HL-60 (cell line): Measurements from ENCODE around the gene PIP5KL1.

ENCODE experiments used
- DNase-seq, 2 experiments: peaks; one replicate each; pipeline ENCODE4 v3.0.0-alpha.2; 2010 to 2020; ENCODE audit warnings: low read depth in 1 of 2, low spot score in 1 of 2
- H3K27ac ChIP-seq: fragments of 250-450 bp; sonication (Bioruptor Pico); replicated peaks from 2 replicates; pipeline ENCODE4 v1.5.1; 2020; ENCODE audit warnings: mild to moderate bottlenecking, moderate library complexity
- H3K27me3 ChIP-seq: fragments of 250-450 bp; sonication (Bioruptor Pico); 2 replicates; pipeline ENCODE4 v1.5.1; 2021; ENCODE audit warnings: mild to moderate bottlenecking, moderate library complexity; ENCODE audit not compliant: insufficient read depth, poor library complexity, severe bottlenecking
- H3K4me3 ChIP-seq: replicated peaks from 2 replicates; pipeline ENCODE4 v1.5.1; 2011; ENCODE audit warnings: mild to moderate bottlenecking, control low read depth, low read length; ENCODE audit not compliant: insufficient read depth
- CTCF ChIP-seq: IDR thresholded peaks from one replicate; pipeline ENCODE4 v1.5.1; 2011; ENCODE audit warnings: low read length, control low read depth, inconsistent platforms; ENCODE audit not compliant: insufficient read depth
- GABPA ChIP-seq: IDR thresholded peaks from 2 replicates; pipeline ENCODE4 v1.6.1; 2012; ENCODE audit warnings: low read depth
- POLR2AphosphoS5 ChIP-seq: IDR thresholded peaks from 2 replicates; pipeline ENCODE4 v1.6.1; 2012; ENCODE audit warnings: low read depth
- REST ChIP-seq: IDR thresholded peaks from 2 replicates; pipeline ENCODE4 v1.6.1; 2012; ENCODE audit warnings: low read depth; ENCODE audit not compliant: insufficient replicate concordance
- SPI1 ChIP-seq: IDR thresholded peaks from 2 replicates; pipeline ENCODE4 v1.6.1; 2012; ENCODE audit warnings: low read depth, mild to moderate bottlenecking, borderline replicate concordance

The PIP5KL1 gene

GRCh38 chr9:127928676-127929624, 1.6 kb downstream of the PIP5KL1 start:
- H3K4me3 ChIP-seq, result no peak overlapping the region
- TF ChIP-seq SPI1 (no peak), GABPA (no peak), POLR2AphosphoS5 (no peak), REST (no peak), CTCF (no peak)
- no peak for DNase-seq
- H3K27ac ChIP-seq, result no peak overlapping the region
- peaks cover 33% of the 10 kb centered on the region for H3K27me3 ChIP-seq

- Histone ChIP-seq H3K27ac (no peak overlapping the region), H3K4me3 (no peak overlapping the region)
- DNase-seq, result no peak
Measured at GRCh38 chr9:127927988-127928675, 2.4 kb downstream of the PIP5KL1 start.

More at GRCh38 chr9:127927988-127928675, 2.4 kb downstream of the PIP5KL1 start:
- peaks cover 33% of the 10 kb centered on the region for H3K27me3 ChIP-seq
- no peak for TF ChIP-seq REST
- no peak for TF ChIP-seq POLR2AphosphoS5
- TF ChIP-seq CTCF, result no peak
- no peak for TF ChIP-seq SPI1
- no peak for TF ChIP-seq GABPA
